GM13976 (cell line): ENCODE data around the gene MRPL54.

Experiments
- DNase-seq: peaks from one replicate; pipeline ENCODE4 v3.0.0; 2012; ENCODE audit warnings: low spot score
- CTCF ChIP-seq: IDR thresholded peaks from 2 replicates; pipeline ENCODE4 v1.5.1; 2012; ENCODE audit warnings: borderline replicate concordance, mild to moderate bottlenecking; ENCODE audit not compliant: insufficient read depth; ENCODE audit errors: extremely low read depth, missing control alignments, control extremely low read depth
- in situ Hi-C: fragments of 300-500 bp; cut with MboI; formaldehyde crosslinking; loops from one replicate; pipeline ENCODE4 v1.12.0; 2022; ENCODE audit warnings: low sequenced_read_pairs, mixed read lengths, inconsistent platforms; ENCODE audit not compliant: unreplicated experiment

Gene MRPL54

GRCh38 chr19:3768748-3769099, 6.2 kb downstream of the MRPL54 start:
- in situ Hi-C loops = no loop called here
- no peak for DNase-seq
- TF ChIP-seq CTCF = no peak

- in situ Hi-C loops = no loop called here
- no peak for TF ChIP-seq CTCF
- DNase-seq = no peak
Observed at GRCh38 chr19:3769494-3769893, 7.0 kb downstream of the MRPL54 start.

GRCh38 chr19:3770136-3770999, 7.9 kb downstream of the MRPL54 start:
- no peak for DNase-seq
- in situ Hi-C loops = no loop called here
- TF ChIP-seq CTCF = no peak

GRCh38 chr19:3771000-3771905, 8.8 kb downstream of the MRPL54 start:
- no peak for DNase-seq
- no peak for TF ChIP-seq CTCF
- in situ Hi-C loops = no loop called here

GRCh38 chr19:3771906-3772455, 9.5 kb downstream of the MRPL54 start, which contains the start of gene RAX2:
Gene RAX2 (minus strand): TSS chr19:3772228. CDS start chr19:3771742, 486 bp downstream.
- DNase-seq = no peak
- TF ChIP-seq CTCF = no peak
- in situ Hi-C loops = no loop called here

- in situ Hi-C loops = no loop called here
- DNase-seq = no peak
- no peak for TF ChIP-seq CTCF
Observed at GRCh38 chr19:3773814-3774515, 11.5 kb downstream of the MRPL54 start.
